GM19468 (cell line): ENCODE data around the gene POLD2.

ENCODE experiments used
- ATAC-seq: cut with Tn5 transposase; IDR thresholded peaks from one replicate; pipeline ENCODE4 v1.9.1; 2021; ENCODE audit warnings: mild to moderate bottlenecking, moderate library complexity, moderate number of reproducible peaks; ENCODE audit not compliant: unreplicated experiment; ENCODE audit errors: extremely low read depth

POLD2 gene

GRCh38 chr7:44086627-44087026 is 36.7 kb downstream of the POLD2 start:
- ATAC-seq = no peak

DNA sequence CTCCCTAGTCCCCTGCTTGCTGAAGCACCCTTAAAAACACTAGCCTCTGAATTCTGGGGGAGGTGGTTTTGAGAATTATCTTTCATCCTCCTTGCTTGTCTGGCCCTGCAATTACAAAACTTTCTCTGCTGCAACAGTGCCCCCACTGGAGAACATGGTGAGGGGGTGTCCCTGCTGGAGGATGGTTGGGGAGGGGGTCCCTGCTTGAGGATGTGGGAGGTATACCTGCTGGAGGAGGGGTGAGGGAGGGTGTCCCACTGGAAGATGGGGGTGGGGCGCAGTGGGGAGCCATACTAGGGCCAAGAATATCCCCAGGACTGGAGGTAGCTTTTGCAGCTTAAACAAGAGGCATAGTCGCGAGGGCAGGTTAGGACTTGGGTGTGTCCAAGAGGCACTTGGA is 37.8 kb downstream of the POLD2 start:
- no peak for ATAC-seq

DNA sequence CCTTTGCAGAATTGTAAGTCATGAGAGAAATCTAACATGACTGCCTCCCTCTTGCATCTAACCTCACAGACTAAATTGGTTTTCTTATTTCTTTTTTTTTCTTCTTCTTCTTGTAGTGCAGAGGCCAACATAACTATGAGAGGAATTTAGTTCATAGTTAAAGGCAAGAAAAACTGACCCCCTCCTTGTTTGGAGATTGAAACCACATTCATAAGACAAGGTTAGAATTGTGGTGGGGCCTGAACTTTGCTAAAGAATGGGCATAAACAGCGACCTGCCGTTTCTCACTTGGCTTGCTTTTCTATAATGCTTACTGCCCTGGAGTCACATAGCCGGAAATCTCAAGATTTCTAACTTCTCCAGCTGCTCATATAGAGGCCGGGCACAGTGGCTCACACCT is 38.6 kb downstream of the POLD2 start:
- ATAC-seq = no peak

- ATAC-seq = no peak
Measured at GRCh38 chr7:44083796-44084195, 39.6 kb downstream of the POLD2 start.

DNA sequence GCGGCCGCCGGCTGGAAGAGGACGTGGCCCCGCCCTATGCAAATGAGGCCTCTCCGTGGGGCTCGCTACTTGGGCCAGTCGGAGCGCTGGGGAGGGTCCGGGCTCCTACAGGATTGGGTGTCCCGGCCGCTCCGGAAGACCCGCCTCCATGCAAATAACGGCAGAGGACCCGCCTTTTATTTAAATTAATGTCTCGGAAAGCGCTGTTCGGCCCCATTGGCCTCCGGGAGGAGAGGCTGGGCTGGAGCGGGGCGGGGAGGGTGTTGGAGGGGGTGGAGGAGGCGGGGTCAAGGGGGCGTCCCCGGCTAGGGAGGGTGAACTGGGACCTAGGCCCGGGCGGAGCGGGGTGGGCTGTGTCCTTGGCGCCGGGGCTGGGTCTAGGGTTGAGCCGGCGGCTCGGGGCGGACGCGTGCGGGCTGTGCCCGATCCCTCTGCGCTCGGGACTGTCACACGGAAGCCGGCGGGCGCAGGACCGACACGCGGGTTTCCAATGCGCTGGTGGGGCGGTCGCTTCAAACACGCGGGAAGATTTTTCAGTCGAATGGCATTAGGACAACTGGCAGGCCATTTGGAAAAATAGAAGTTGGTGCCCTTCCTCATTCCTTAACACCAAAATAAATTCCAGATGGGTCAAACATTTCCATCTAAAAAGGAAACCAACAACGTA is 40.7 kb downstream of the POLD2 start:
- peak; percentile 80 for ATAC-seq

DNA sequence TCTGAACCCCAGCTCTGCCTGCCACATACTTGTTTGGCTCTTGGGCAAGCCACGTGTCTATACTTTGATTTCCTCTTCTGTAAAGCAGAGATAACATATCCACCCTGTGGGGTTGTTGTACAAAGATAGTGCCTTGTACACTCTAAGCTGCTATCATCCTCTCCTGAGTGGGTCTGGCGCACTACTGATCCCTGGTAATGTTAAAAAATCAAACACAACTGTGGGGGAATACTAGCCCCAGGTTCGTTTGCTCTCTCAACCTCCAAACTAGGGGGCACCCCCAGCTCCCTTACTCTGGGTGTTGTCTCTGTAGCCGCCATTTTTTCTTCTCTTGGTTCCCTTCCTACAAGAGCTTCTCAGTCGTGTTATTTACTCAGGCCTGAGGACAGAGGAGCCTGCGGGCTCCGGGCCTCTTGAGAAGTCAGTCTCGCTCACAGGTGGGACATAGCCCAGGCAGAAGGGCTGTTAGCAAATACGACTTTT is 42.0 kb downstream of the POLD2 start:
- no peak for ATAC-seq

- ATAC-seq = no peak
Measured at GRCh38 chr7:44080686-44081265, 42.6 kb downstream of the POLD2 start.

- ATAC-seq = no peak
Measured at GRCh38 chr7:44080118-44080517, 43.2 kb downstream of the POLD2 start.

GRCh38 chr7:44079331-44080021 is 43.9 kb downstream of the POLD2 start:
- ATAC-seq = no peak

DNA sequence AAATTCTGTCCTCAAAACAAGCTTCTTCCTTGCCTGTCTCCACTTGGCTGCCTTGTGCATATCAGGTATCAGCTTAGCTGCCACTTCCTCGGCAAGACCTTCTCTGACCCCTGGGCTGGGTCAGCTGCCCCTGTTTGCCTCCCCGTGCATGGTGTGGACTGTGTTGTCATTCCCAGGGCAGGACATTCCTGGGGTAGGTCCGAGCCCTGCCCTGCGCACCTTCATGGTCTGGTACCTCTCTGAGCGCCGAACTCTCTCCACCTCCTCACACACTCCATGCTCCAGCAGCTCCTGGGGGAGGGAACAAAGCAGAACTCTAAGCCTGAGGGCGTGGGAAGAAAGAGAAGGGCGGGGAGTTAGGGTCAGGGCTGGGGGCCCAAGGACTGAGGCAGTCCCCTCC is 44.8 kb downstream of the POLD2 start:
- ATAC-seq = no peak

- no peak for ATAC-seq
Measured at GRCh38 chr7:44077681-44078091, 45.7 kb downstream of the POLD2 start.

GRCh38 chr7:44077061-44077460 is 46.3 kb downstream of the POLD2 start:
- ATAC-seq = no peak

GRCh38 chr7:44076101-44076895 is 47.0 kb downstream of the POLD2 start:
- ATAC-seq = no peak

GRCh38 chr7:44075296-44076075 is 47.9 kb downstream of the POLD2 start:
- no peak for ATAC-seq

- ATAC-seq = no peak
Measured at GRCh38 chr7:44074349-44074695, 49.0 kb downstream of the POLD2 start.

- peak; percentile 44 for ATAC-seq
Measured at GRCh38 chr7:44073664-44074348, 49.5 kb downstream of the POLD2 start.

DNA sequence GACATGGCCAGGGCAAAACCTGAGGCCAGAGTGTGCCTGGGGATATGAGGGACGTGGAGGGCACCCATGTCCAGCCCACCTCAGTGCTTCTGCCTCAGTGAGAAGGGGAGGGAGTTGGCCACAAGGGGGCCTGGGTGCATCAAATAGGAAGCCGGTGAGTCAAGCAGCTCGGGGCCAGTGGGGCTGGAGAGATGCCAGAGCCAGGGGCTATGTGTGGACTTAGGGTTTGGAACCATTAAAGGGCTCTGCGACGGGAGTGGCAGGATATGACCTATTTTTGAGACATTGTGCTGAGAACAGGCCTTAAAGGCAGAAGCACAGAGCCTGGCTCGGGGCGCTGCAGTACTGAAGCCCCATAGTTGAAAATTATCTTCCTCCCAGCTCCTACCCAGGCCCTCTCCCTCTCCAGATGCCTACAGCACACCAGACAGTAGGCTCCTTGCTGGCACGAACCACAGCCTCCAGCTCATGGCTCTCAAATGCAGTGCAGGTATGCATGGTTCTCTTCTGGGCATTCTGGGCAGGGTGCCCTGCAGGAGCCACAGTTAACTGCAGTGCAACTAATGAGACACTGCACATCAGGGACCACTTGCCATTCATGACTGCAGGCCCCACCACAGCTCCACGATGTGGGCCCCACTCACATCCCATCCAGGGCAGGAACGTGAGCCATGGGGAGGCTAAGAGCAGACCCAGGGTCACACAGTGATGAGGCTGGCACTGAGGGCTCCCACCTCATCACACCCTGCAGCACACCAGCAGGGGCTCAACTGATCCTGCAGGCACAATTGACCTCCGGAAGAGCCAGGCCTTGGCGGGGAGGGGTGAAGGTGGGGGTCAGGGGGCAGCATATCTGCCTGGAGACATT is 50.8 kb downstream of the POLD2 start:
- no peak for ATAC-seq

- ATAC-seq = no peak
Measured at GRCh38 chr7:44071726-44072363, 51.5 kb downstream of the POLD2 start.
